ENCODE measurements around the gene NTRK2.

DNA sequence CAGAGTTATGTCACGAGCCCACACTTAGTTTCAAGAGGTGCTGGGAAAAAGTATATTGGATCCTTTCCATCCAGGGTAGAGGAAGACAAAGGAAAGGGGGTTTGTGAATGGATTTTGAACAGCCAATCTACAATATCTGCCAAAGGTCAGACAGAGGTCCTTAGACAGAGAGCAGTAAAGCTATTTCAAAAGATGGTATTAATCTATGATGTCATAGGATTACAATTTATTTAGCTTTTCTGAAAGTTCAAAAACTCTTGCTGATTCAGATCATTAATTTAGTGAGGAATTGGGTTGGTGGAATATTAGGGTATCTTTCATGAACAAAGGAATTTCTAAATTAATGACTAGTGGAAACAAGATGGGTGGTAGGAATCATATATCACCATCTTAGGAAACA is 126.9 kb downstream of the NTRK2 start:
- TF ChIP-seq CTCF (IDR thresholded peaks at IDR 0.05 in 2 of 3, conservative IDR thresholded peaks at IDR 0.05 in 1 of 3; ENCODE audit: borderline replicate concordance in 1 of 3, insufficient read depth in 1 of 3, low read depth in 2 of 3, low read length in 2 of 3) = no peak
- TF ChIP-seq, protein P1, sequence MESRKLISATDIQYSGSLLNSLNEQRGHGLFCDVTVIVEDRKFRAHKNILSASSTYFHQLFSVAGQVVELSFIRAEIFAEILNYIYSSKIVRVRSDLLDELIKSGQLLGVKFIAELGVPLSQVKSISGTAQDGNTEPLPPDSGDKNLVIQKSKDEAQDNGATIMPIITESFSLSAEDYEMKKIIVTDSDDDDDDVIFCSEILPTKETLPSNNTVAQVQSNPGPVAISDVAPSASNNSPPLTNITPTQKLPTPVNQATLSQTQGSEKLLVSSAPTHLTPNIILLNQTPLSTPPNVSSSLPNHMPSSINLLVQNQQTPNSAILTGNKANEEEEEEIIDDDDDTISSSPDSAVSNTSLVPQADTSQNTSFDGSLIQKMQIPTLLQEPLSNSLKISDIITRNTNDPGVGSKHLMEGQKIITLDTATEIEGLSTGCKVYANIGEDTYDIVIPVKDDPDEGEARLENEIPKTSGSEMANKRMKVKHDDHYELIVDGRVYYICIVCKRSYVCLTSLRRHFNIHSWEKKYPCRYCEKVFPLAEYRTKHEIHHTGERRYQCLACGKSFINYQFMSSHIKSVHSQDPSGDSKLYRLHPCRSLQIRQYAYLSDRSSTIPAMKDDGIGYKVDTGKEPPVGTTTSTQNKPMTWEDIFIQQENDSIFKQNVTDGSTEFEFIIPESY (IDR thresholded peaks at IDR 0.05; ENCODE audit: extremely low read depth, insufficient replicate concordance, low read length) = no peak
- no peak for TF ChIP-seq ELF1 (IDR thresholded peaks at IDR 0.05; ENCODE audit: borderline replicate concordance, low read depth)
- TF ChIP-seq FOSL1 (IDR thresholded peaks at IDR 0.05; ENCODE audit: low read depth) = no peak
- no peak for TF ChIP-seq POLR2AphosphoS5 (IDR thresholded peaks at IDR 0.05; ENCODE audit: low read depth, low read length)
- no peak for TF ChIP-seq JUND (IDR thresholded peaks at IDR 0.05)
- no peak for TF ChIP-seq POLR2A (IDR thresholded peaks at IDR 0.05; ENCODE audit: borderline replicate concordance, extremely low read depth, insufficient read depth, insufficient read length)
- TF ChIP-seq SIN3A (IDR thresholded peaks at IDR 0.05; ENCODE audit: low read depth) = no peak
- TF ChIP-seq SRF (IDR thresholded peaks at IDR 0.05; ENCODE audit: low read depth) = no peak
- TF ChIP-seq REST (IDR thresholded peaks at IDR 0.05; ENCODE audit: low read depth) = no peak
- TF ChIP-seq TCF7L2 (IDR thresholded peaks at IDR 0.05; ENCODE audit: borderline replicate concordance, extremely low read depth, insufficient read depth, insufficient read length) = no peak
- no peak for TF ChIP-seq EZH2 (IDR thresholded peaks at IDR 0.05)

All from HCT116 (cell line).